OCI-LY3 (cell line): ENCODE measurements around the gene CAMKMT.

Source experiments
- EZH2phosphoT487 ChIP-seq: fragments of 200-600 bp; shearing (Covaris generic); IDR thresholded peaks from 2 replicates; pipeline ENCODE4 v1.6.1; 2018; ENCODE audit warnings: antibody characterized with exemption, mixed run types, low read depth
- TF ChIP-seq, protein P1 (sequence below): fragments of 200-600, 300-600 bp; sonication (generic); IDR thresholded peaks from 2 replicates; pipeline ENCODE4 v1.5.1; 2014; ENCODE audit warnings: antibody characterized with exemption, low read length, low read depth

DNA sequence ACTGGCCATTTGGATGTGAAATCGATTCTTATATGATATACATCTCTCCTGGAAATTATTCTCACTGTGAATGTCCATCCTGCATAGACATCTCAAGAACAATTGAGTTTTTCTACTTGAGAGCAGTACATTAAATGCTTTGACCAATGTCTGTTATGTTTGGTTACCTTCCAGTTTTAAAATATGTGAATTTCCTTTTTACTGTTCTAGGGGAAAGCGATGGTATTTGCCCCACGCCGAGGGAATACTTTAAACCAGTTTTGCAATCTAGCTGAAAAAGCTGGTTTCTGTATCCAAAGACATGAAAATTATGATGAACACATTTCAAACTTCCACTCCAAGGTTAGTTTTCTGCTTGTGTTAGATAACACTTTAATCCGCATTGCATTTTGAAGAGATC, 404.5 kb downstream of the CAMKMT start:
- TF ChIP-seq, protein P1, sequence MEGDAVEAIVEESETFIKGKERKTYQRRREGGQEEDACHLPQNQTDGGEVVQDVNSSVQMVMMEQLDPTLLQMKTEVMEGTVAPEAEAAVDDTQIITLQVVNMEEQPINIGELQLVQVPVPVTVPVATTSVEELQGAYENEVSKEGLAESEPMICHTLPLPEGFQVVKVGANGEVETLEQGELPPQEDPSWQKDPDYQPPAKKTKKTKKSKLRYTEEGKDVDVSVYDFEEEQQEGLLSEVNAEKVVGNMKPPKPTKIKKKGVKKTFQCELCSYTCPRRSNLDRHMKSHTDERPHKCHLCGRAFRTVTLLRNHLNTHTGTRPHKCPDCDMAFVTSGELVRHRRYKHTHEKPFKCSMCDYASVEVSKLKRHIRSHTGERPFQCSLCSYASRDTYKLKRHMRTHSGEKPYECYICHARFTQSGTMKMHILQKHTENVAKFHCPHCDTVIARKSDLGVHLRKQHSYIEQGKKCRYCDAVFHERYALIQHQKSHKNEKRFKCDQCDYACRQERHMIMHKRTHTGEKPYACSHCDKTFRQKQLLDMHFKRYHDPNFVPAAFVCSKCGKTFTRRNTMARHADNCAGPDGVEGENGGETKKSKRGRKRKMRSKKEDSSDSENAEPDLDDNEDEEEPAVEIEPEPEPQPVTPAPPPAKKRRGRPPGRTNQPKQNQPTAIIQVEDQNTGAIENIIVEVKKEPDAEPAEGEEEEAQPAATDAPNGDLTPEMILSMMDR: no peak
- no peak for TF ChIP-seq EZH2phosphoT487
